ENCODE results near the gene ING1.

Gene ING1

GRCh38 chr13:110746438-110746837 lies 32.9 kb downstream of the ING1 start:
- TF ChIP-seq, protein P1, sequence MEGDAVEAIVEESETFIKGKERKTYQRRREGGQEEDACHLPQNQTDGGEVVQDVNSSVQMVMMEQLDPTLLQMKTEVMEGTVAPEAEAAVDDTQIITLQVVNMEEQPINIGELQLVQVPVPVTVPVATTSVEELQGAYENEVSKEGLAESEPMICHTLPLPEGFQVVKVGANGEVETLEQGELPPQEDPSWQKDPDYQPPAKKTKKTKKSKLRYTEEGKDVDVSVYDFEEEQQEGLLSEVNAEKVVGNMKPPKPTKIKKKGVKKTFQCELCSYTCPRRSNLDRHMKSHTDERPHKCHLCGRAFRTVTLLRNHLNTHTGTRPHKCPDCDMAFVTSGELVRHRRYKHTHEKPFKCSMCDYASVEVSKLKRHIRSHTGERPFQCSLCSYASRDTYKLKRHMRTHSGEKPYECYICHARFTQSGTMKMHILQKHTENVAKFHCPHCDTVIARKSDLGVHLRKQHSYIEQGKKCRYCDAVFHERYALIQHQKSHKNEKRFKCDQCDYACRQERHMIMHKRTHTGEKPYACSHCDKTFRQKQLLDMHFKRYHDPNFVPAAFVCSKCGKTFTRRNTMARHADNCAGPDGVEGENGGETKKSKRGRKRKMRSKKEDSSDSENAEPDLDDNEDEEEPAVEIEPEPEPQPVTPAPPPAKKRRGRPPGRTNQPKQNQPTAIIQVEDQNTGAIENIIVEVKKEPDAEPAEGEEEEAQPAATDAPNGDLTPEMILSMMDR (IDR thresholded peaks at IDR 0.05; ENCODE audit: low read depth, low read length, missing control alignments) = no peak
- DNase-seq (ENCODE audit: low read depth) = no peak
- H3K4me3 ChIP-seq (ENCODE audit: low read depth, low read length) = no peak overlapping the region

GRCh38 chr13:110748271-110748670 lies 34.8 kb downstream of the ING1 start:
- H3K4me3 ChIP-seq (ENCODE audit: low read depth, low read length) = no peak overlapping the region
- TF ChIP-seq, protein P1 (IDR thresholded peaks at IDR 0.05; ENCODE audit: low read depth, low read length, missing control alignments) = no peak
- DNase-seq (ENCODE audit: low read depth) = no peak

- H3K4me3 ChIP-seq (ENCODE audit: low read depth, low read length) = no peak overlapping the region
- DNase-seq (ENCODE audit: low read depth) = no peak
- TF ChIP-seq, protein P1 (IDR thresholded peaks at IDR 0.05; ENCODE audit: low read depth, low read length, missing control alignments) = no peak
Measured at GRCh38 chr13:110756219-110756631, 42.7 kb downstream of the ING1 start.

GRCh38 chr13:110757296-110757695 lies 43.8 kb downstream of the ING1 start:
- DNase-seq (ENCODE audit: low read depth) = no peak
- no peak overlapping the region for H3K4me3 ChIP-seq (ENCODE audit: low read depth, low read length)
- TF ChIP-seq, protein P1 (IDR thresholded peaks at IDR 0.05; ENCODE audit: low read depth, low read length, missing control alignments) = no peak

DNA sequence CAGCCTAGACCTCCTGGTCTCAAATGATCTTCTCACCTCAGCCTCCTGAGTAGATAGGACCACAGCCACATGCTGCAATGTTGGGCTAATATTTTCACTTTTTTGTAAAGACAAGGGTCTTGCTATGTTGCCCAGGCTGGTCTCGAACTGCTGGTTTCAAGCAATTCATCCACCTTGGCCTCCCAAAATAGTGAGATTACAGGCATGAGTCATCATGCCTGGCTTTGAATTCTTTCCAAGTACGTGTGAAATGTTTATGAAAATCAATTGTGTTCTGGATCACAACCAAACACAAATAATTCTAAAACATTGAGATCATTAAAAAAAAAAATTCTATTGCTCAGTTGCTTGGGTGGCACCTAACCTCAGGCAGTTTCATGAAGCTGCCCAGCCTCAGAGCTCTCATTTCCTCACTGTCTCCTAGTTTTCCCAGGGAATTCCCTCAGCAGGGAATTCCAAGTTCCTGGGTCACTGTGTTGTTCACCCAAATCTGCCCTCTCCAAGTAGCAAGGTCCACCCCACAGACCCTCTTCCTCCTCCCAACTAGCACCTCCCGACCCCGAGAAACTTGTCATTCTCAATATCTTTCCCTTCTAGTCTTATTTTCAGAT lies 44.8 kb downstream of the ING1 start:
- H3K4me3 ChIP-seq (ENCODE audit: low read depth, low read length) = no peak overlapping the region
- DNase-seq (ENCODE audit: low read depth) = no peak
- TF ChIP-seq, protein P1 (IDR thresholded peaks at IDR 0.05; ENCODE audit: low read depth, low read length, missing control alignments) = no peak

GRCh38 chr13:110759710-110760109 lies 46.2 kb downstream of the ING1 start:
- DNase-seq (ENCODE audit: low read depth) = no peak

More at GRCh38 chr13:110759710-110760109, 46.2 kb downstream of the ING1 start:
- no peak overlapping the region for H3K4me3 ChIP-seq (ENCODE audit: low read depth, low read length)
- TF ChIP-seq, protein P1 (IDR thresholded peaks at IDR 0.05; ENCODE audit: low read depth, low read length, missing control alignments) = no peak

Measured in GM12864 (cell line).